GM13977 (cell line): ENCODE results near the gene SZRD1.

ENCODE experiments used
- DNase-seq: peaks from one replicate; pipeline ENCODE4 v3.0.0; 2012; ENCODE audit warnings: low spot score
- in situ Hi-C: fragments of 300-500 bp; cut with MboI; formaldehyde crosslinking; loops from one replicate; pipeline ENCODE4 v1.12.0; 2022; ENCODE audit warnings: low sequenced_read_pairs, low pct_unique_long_range_greater_than_20kb, mixed read lengths, inconsistent platforms; ENCODE audit not compliant: unreplicated experiment
- TF ChIP-seq, protein P1 (sequence below): IDR thresholded peaks from 2 replicates; pipeline ENCODE4 v1.5.1; 2012; ENCODE audit warnings: mild to moderate bottlenecking, control low read depth; ENCODE audit not compliant: insufficient read depth; ENCODE audit errors: extremely low read depth, missing control alignments

The SZRD1 gene

DNA sequence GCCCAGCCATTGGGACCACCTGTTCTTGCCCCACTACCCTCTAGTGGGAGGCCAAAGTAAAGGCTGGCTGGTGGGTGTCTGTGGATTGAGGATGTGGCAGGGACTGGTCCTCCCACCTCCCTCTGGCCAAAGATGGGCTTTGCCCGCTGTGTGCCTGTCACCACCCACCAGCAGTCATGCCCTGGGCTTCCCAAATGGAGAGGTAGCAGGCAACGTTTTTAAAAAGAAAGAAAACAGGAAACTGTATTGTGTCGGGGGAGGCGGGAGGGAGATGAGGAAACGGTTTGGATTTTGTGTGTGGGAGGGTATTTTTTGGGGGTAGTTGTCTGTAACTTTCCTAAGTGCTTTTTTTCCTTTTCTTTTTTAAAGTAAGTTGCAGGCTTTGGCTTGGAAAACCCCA lies 30.1 kb downstream of the SZRD1 start:
- TF ChIP-seq, protein P1, sequence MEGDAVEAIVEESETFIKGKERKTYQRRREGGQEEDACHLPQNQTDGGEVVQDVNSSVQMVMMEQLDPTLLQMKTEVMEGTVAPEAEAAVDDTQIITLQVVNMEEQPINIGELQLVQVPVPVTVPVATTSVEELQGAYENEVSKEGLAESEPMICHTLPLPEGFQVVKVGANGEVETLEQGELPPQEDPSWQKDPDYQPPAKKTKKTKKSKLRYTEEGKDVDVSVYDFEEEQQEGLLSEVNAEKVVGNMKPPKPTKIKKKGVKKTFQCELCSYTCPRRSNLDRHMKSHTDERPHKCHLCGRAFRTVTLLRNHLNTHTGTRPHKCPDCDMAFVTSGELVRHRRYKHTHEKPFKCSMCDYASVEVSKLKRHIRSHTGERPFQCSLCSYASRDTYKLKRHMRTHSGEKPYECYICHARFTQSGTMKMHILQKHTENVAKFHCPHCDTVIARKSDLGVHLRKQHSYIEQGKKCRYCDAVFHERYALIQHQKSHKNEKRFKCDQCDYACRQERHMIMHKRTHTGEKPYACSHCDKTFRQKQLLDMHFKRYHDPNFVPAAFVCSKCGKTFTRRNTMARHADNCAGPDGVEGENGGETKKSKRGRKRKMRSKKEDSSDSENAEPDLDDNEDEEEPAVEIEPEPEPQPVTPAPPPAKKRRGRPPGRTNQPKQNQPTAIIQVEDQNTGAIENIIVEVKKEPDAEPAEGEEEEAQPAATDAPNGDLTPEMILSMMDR: no peak
- DNase-seq: no peak
- in situ Hi-C loops: no loop called here

DNA sequence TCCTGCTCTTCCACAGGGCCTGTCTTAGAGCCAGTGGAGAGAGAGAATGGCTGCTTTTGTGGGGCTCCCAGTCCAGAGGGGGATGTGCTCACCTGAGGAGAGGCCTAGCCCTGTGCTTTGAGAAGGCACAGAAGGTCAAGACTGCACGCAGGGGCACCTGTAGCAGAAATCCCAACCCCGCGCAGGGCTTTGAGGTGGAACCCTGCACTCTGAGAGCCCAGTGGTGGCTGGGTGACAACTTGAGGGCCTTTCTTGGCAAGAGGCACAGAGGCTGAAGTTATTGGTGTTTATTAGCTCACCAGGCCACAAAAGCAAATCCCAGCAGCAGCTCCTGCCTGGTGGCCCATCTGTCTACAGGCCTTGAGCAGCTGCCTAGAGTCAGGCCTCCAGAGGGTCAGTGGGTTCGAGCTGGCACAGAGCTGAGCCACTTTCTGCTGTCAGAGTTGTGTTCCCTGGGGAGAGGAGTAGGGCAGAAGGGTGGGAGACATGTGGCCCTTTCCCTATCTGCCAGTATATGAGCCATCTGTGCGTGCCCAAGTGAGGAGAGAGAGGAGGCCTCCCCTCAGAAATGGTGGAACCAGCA lies 31.4 kb downstream of the SZRD1 start:
- in situ Hi-C loops: no loop called here
- TF ChIP-seq, protein P1: no peak
- DNase-seq: no peak

DNA sequence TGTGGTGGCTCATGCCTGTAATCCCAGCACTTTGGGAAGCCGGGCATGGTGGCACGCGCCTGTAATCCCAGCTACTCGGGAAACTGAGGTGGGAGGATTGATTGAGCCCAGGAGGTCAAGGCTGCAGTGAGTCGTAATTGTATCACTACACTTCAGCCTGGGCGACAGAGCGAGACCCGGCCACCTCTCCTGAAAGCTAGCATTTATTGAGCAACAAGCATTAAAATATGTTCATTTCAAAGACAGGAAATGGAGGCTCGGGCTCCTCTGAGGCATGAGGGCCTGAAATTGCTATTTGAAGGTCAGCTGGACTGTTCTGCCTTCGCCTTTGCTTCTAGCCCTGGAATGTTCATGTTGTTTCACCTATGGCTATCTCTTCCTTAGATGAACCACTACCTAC lies 35.7 kb downstream of the SZRD1 start:
- no peak for DNase-seq
- TF ChIP-seq, protein P1: no peak
- in situ Hi-C loops: no loop called here

DNA sequence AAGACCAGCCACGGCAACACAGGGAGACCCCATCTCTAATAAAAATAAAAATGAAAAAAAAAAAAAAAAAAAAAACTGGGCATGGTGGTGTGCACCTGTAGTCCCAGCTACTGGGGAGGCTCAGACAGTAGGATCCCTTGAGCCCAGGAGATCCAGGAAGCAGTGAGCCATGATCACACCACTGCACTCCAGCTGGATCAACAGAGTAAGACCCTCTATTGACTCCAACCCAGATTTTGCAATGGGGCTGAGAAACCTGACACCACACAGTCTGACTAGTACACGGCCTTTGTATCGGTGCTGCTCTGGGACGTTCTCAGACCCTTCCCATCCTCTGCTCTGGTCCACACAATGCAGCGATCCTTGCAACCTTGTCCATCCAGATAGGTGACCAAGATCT lies 38.4 kb downstream of the SZRD1 start:
- DNase-seq: no peak
- in situ Hi-C loops: no loop called here
- TF ChIP-seq, protein P1: no peak

DNA sequence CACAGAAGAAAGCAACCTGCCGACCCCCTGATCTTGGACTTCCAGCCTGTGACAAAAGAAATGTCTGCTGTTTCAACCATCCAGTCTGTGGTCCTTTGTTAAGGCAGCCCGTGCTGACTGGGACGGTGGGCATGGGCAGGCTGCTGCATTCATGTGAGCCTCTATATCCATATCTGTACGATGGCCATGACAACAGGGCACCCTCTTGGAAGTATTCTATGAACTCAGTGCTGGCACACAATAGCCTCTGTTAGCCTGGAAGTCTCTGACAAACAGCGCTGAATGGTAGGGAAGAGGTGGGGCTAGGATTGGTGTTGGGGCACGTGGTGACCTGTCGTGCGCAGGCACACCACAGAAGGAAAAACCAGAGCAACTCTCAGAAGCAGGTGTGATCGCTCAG lies 39.8 kb downstream of the SZRD1 start:
- in situ Hi-C loops: no loop called here
- TF ChIP-seq, protein P1: no peak
- DNase-seq: no peak

DNA sequence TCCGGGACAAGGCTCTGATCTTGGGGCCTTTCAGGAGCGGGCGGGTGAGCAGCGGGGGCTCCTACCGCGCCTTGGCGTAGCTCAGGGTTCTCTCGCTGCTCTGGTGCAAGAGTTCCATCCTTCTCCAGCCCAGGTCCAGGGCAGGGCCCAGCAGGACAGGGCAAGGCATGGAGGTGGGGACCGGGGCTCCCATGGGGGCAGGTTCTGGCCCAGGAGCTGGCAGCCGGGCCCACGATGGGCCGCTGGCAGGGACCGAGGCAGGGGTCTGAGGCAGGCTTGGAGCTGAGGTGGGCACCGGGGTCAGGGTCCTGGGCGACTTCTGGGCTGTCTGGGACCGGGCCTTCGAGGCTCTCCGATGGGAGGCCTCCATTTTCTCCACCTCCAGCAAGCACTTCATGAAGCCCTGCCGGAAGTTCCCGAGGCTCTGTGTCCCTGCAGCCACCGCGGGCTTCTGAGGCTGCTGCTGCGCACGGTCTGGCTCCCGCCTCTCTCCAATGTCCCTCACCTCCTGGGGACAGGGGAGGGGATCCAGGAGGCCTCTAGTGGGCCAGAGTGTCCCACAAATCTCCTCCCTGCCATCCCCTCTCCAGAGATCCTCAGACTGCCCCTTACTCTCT lies 42.6 kb downstream of the SZRD1 start:
- in situ Hi-C loops: no loop called here
- no peak for DNase-seq
- TF ChIP-seq, protein P1: no peak
